Suprapubic skin (tissue), 4 donors: Measurements from ENCODE around the gene SNRNP40. TPM values are rescaled to one million over a fixed set of nuclear protein-coding genes. Genes with fewer than 3 reads are reported as not detected.
A peak's percentile ranks its signal among the peaks of the same experiment; 100 is the strongest.

Source experiments
- DNase-seq, 2 donors: peaks; one replicate each; pipeline ENCODE4 v3.0.0-alpha.2; 2019; ENCODE audit warnings: low spot score in 2 of 2
- H3K27ac ChIP-seq: fragments of 200-600 bp; sonication (generic); one replicate; pipeline ENCODE4 v1.5.1; 2019
- H3K27me3 ChIP-seq: fragments of 200-600 bp; sonication (generic); one replicate; pipeline ENCODE4 v1.5.1; 2019
- H3K36me3 ChIP-seq: fragments of 200-600 bp; sonication (generic); one replicate; pipeline ENCODE4 v1.5.1; 2019
- H3K4me1 ChIP-seq: fragments of 200-600 bp; sonication (generic); one replicate; pipeline ENCODE4 v1.5.1; 2019
- H3K4me3 ChIP-seq: fragments of 200-600 bp; sonication (generic); one replicate; pipeline ENCODE4 v1.5.1; 2019; ENCODE audit warnings: mild to moderate bottlenecking
- H3K9me3 ChIP-seq: fragments of 200-600 bp; sonication (generic); one replicate; pipeline ENCODE4 v1.5.1; 2019
- EP300 ChIP-seq: sonication (generic); formaldehyde crosslinking; IDR thresholded peaks from one replicate; pipeline ENCODE4 v1.6.1; 2017; ENCODE audit warnings: antibody characterized with exemption
- POLR2A ChIP-seq, 2 donors: fragments of 450-650 bp; IDR thresholded peaks; one replicate each; pipeline ENCODE4 v1.6.1; 2017; ENCODE audit warnings: antibody characterized with exemption in 2 of 2, mild to moderate bottlenecking in 2 of 2, moderate library complexity in 2 of 2
- POLR2AphosphoS5 ChIP-seq, 3 donors: sonication (generic); formaldehyde crosslinking; IDR thresholded peaks; one replicate each; pipeline ENCODE4 v1.6.1; 2017; ENCODE audit warnings: antibody characterized with exemption in 3 of 3
- WGBS: methylation state at CpG from one replicate; pipeline ENCODE4 v1.1.5; 2018; 5-methylcytosine and 5-hydroxymethylcytosine counted together
- total RNA-seq, 4 donors: library from RNA; depleted of rRNA; stranded (reverse); fragments of >200 nt; gene quantifications; one replicate each; pipeline ENCODE4 v1.1.0, GENCODE V29; 2016
- TF ChIP-seq, protein P1 (sequence below), 2 donors: fragments of 200-600 bp in 1 of 2; fragments of 450-650 bp in 1 of 2; sonication (generic) in 1 of 2; IDR thresholded peaks; one replicate each; pipeline ENCODE4 v1.5.1; 2016 to 2019; ENCODE audit warnings: antibody characterized with exemption in 2 of 2, mild to moderate bottlenecking in 1 of 2, moderate library complexity in 1 of 2

Gene SNRNP40
- total RNA-seq = 10 to 100 TPM; 39.3 to 70.3 (median 56.0) TPM

DNA sequence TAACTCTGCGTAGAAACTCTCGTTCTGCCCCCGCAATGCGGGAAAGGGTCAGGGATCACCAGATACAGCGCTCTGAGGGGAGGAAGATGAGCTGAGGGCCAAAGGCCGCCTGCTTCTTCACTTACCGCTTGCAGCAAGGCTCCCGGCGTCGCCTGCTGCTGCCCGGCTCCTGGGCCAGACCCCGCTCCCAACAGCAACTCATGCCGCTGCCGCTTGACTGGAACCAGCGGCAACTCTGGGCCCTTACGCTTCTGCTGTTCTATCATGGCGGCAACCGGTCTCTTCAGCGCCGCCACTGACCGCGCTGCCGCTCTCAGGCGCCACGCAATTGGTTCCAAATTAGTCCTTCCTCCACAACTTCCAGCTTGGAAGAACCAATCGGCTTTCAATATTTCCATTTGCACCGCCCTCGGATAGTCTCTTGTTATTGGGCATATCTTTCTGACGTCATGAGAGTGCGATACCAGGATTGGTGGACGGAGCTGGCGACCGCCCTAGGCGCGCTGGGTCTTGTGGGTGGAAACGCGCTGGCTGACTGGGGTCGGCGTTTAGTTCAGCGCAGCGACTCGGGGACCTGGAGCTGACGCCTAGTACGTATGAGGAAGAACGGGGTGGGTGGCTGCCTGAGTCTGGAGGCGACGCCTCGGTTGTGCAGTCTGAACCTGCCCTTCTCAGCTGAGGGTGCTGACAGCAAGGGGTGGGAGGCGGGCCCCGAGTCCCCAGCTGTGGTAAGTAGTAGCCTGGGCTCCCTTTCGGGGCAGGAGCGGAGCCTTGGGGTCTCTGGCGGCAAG, at the start of gene SNRNP40, which contains the start of gene ZCCHC17:
SNRNP40 (minus strand) TSS at position 303 of the 791 bp plus-strand sequence; CDS start at position 266, 37 bp downstream.
ZCCHC17 (plus strand) TSS at position 547 of the 791 bp plus-strand sequence. CDS start 13,067 bp downstream, outside the sequence.
- TF ChIP-seq POLR2A (IDR thresholded peaks at IDR 0.05) = peak; percentile 49 to 78
- no peak for TF ChIP-seq EP300
- peak in 2 of 3 donors; percentile 53 to 59 for TF ChIP-seq POLR2AphosphoS5 (IDR thresholded peaks at IDR 0.05)
- Histone ChIP-seq H3K9me3 (no peaks in the 10 kb centered on the region), H3K4me3 (peak within 1 kb of the TSS; percentile 97), H3K27ac (peak within 1 kb of the TSS; percentile 97), H3K27me3 (no peaks in the 10 kb centered on the region), H3K4me1 (peaks cover 39% of the 10 kb centered on the region), H3K36me3 (peaks cover 25% of the 10 kb centered on the region)
- 0% methylated on average over 34 of the region's 53 CpGs for WGBS
- peak; percentile 98 for DNase-seq

DNA sequence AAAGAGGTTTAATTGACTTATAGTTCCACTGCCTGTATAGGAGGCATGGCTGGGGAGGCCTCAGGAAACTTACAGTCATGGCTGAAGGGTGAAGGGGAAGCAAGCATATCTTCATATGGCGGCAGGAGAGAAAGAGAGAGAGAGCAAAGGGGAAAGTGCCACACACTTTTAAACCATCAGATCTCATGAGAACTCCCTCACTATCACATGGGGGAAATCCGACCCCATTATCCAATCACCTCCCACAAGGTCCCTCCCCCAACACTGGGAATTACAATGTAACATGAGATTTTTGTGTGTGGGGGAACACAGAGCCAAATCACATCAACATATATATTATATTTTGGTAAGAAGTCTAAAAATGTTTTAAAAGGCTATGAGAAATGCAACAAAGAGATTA, 49.0 kb upstream of the SNRNP40 start:
- no peak overlapping the region for H3K27ac ChIP-seq
- H3K27me3 ChIP-seq = no peaks in the 10 kb centered on the region
- H3K4me3 ChIP-seq = no peak overlapping the region
- H3K36me3 ChIP-seq = peaks cover 49% of the 10 kb centered on the region
- DNase-seq = no peak
- H3K9me3 ChIP-seq = no peaks in the 10 kb centered on the region
- 91% methylated on average over 2 of the region's 2 CpGs for WGBS
- no peaks in the 10 kb centered on the region for H3K4me1 ChIP-seq
- TF ChIP-seq, protein P1, sequence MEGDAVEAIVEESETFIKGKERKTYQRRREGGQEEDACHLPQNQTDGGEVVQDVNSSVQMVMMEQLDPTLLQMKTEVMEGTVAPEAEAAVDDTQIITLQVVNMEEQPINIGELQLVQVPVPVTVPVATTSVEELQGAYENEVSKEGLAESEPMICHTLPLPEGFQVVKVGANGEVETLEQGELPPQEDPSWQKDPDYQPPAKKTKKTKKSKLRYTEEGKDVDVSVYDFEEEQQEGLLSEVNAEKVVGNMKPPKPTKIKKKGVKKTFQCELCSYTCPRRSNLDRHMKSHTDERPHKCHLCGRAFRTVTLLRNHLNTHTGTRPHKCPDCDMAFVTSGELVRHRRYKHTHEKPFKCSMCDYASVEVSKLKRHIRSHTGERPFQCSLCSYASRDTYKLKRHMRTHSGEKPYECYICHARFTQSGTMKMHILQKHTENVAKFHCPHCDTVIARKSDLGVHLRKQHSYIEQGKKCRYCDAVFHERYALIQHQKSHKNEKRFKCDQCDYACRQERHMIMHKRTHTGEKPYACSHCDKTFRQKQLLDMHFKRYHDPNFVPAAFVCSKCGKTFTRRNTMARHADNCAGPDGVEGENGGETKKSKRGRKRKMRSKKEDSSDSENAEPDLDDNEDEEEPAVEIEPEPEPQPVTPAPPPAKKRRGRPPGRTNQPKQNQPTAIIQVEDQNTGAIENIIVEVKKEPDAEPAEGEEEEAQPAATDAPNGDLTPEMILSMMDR (IDR thresholded peaks at IDR 0.05) = no peak
- no peak for TF ChIP-seq EP300
- no peak for TF ChIP-seq POLR2A (IDR thresholded peaks at IDR 0.05)
- no peak for TF ChIP-seq POLR2AphosphoS5 (IDR thresholded peaks at IDR 0.05)

DNA sequence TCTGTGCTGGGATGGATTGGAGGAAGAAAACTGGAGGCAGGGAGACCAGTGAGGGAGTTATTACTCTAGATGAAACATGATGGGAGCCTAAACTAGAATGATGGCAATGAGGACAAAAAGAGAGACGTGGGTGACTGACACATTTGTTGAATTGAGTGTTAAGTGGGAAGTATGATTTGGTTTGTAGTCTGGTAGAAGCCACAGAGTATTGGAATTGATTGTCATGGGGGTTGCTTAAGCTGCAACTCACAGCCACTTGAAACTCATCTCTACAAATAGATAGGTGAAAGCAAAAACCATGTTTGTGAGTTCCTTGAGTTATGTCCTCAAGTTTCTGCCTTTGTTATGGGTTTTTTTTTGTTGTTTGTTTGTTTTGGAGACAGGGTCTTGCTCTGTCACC, 47.9 kb upstream of the SNRNP40 start:
- H3K4me1 ChIP-seq = no peaks in the 10 kb centered on the region
- no peak for DNase-seq
- H3K9me3 ChIP-seq = no peaks in the 10 kb centered on the region
- TF ChIP-seq EP300 (no peak), POLR2AphosphoS5 (IDR thresholded peaks at IDR 0.05) (no peak), POLR2A (IDR thresholded peaks at IDR 0.05) (no peak)
- TF ChIP-seq, protein P1 (IDR thresholded peaks at IDR 0.05) = no peak
- no peak overlapping the region for H3K4me3 ChIP-seq
- no peak overlapping the region for H3K27ac ChIP-seq
- WGBS = 93% methylated on average over 1 of the region's 1 CpG
- H3K27me3 ChIP-seq = no peaks in the 10 kb centered on the region
- peaks cover 40% of the 10 kb centered on the region for H3K36me3 ChIP-seq

DNA sequence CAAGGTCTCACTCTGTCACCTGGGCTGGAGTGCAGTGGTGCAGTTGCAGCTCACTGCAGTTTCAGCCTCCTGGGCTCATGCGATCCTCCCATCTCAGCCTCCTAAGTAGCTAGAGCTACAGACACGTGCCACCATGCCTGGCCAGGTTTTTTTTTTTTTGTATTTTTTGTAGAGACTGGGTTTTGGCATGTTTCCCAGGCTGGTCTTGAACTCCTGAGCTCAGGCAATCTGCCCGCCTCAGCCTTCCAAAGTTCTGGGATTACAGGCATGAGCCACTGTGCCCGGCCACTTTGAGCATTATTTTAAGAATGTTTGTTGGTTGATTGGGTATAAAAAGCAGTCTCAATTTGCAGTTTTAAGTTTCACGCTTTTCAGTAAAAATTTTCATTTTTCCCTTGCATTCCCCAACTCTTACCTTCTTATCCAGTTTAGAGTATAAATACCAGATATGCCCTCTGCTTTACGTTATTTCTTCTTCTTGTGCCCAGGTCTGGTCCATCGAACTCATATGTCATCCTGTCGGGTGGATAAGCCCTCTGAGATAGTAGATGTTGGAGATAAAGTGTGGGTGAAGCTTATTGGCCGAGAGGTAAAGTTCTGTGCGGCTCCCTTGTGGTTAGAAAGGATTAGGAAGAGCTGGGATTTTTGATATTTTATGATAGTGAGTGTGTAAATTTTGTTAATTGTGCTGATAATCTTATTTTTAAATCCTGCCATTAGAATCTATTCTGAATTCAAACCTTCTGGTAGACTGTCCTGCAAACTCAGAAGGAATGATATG, 40.3 kb upstream of the SNRNP40 start:
- H3K4me1 ChIP-seq = no peaks in the 10 kb centered on the region
- TF ChIP-seq POLR2AphosphoS5 (IDR thresholded peaks at IDR 0.05) (no peak), POLR2A (IDR thresholded peaks at IDR 0.05) (no peak), EP300 (no peak)
- TF ChIP-seq, protein P1 (IDR thresholded peaks at IDR 0.05) = no peak
- H3K27ac ChIP-seq = no peak overlapping the region
- H3K27me3 ChIP-seq = no peaks in the 10 kb centered on the region
- DNase-seq = no peak
- peaks cover 24% of the 10 kb centered on the region for H3K36me3 ChIP-seq
- 82% methylated on average over 10 of the region's 10 CpGs for WGBS
- H3K9me3 ChIP-seq = no peaks in the 10 kb centered on the region
- no peak overlapping the region for H3K4me3 ChIP-seq

DNA sequence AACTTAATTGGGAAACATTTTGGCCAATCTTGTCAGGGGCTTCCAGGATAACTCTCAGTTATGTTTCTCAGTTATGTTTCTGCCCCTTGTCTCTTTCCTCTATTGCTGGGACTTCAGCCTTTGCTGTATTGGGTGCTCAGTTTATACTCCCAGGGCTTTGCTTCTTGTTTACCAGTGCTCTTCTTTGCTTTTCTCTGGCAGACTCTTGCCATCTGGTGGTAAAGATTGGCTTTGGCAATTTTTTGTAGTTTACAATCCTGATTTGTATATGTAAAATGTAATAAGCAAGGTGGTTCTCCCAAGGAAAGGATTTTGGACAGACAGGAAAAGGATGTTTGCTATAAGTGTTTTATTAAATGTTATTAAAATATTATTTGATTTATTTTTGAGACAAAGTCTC, 38.4 kb upstream of the SNRNP40 start:
- Histone ChIP-seq H3K4me3 (no peak overlapping the region), H3K27me3 (no peaks in the 10 kb centered on the region), H3K27ac (no peak overlapping the region), H3K4me1 (no peaks in the 10 kb centered on the region), H3K9me3 (no peaks in the 10 kb centered on the region), H3K36me3 (peaks cover 24% of the 10 kb centered on the region)
- TF ChIP-seq POLR2A (IDR thresholded peaks at IDR 0.05) (no peak), EP300 (no peak)
- TF ChIP-seq, protein P1 (IDR thresholded peaks at IDR 0.05) = peak in 1 of 2 donors; percentile 35
- no peak for DNase-seq
